ENCODE data around the gene NAGS. TPM values are rescaled to one million over a fixed set of nuclear protein-coding genes. Genes with fewer than 3 reads are reported as not detected.
A peak's percentile ranks its signal among the peaks of the same experiment; 100 is the strongest.

The NAGS gene
- total and polyA plus RNA-seq, 2 experiments from 2014 or later: 4.2 to 7.2 TPM

GRCh38 chr17:44008205-44008909 lies 3.9 kb downstream of the NAGS start (continued):
- TF ChIP-seq ZNF462 (CRISPR knock-in tag; IDR thresholded peaks at IDR 0.05): no peak
- TF ChIP-seq CTCF (conservative IDR thresholded peaks at IDR 0.05; ENCODE audit: low read depth in 2 of 2): peak; percentile 42 to 46

GRCh38 chr17:44010966-44011647 lies 6.7 kb downstream of the NAGS start:
- Mint-ChIP-seq H3K4me1 (peaks cover 26% of the 10 kb centered on the region), H3K36me3 (ENCODE audit: low read depth) (peaks cover 16% of the 10 kb centered on the region), H3K27me3 (ENCODE audit: insufficient read depth, low read depth, poor library complexity) (peaks cover 28% of the 10 kb centered on the region), H3K4me3 (no peak overlapping the region), H3K27ac (no peak overlapping the region), H3K9me3 (no peaks in the 10 kb centered on the region)
- H3K4me2 ChIP-seq: no peak overlapping the region
- H3K4me3 ChIP-seq: no peak overlapping the region
- H3K27ac ChIP-seq (ENCODE audit: low read depth): no peak overlapping the region
- no peaks in the 10 kb centered on the region for H3K36me3 ChIP-seq (ENCODE audit: insufficient read depth)
- peaks cover 13% of the 10 kb centered on the region for H3K4me1 ChIP-seq (ENCODE audit: insufficient read depth)
- H2AFZ ChIP-seq: no peak overlapping the region
- no peak for ATAC-seq
- H3K79me2 ChIP-seq (replicated peaks; ENCODE audit: insufficient read depth): 0 out of 2 replicates have a peak, but pooled peaks cover 4% of the 10 kb centered on the region
- peaks cover 10% of the 10 kb centered on the region; the same call in 1 of the 2 replicates for H4K20me1 ChIP-seq (replicated peaks; ENCODE audit: insufficient read depth)
- peaks cover 3% of the 10 kb centered on the region for H3K27me3 ChIP-seq (ENCODE audit: insufficient read depth)
- DNase-seq (ENCODE audit: low spot score): no peak
- peaks cover 24% of the 10 kb centered on the region for H3F3A ChIP-seq (replicated peaks; ENCODE audit: low read depth)
- no peaks in the 10 kb centered on the region for H3K9me2 ChIP-seq (ENCODE audit: insufficient read depth)
- TF ChIP-seq POLR2AphosphoS5 (IDR thresholded peaks at IDR 0.05; ENCODE audit: low read depth) (no peak), ZNF114 (CRISPR knock-in tag; IDR thresholded peaks at IDR 0.05) (no peak), EZH2phosphoT487 (IDR thresholded peaks at IDR 0.05; ENCODE audit: unreplicated experiment) (no peak), CREB1 (CRISPR knock-in tag; IDR thresholded peaks at IDR 0.05; ENCODE audit: low read depth) (no peak), NANOG (IDR thresholded peaks at IDR 0.05; ENCODE audit: borderline replicate concordance) (no peak), ETS1 (IDR thresholded peaks at IDR 0.05) (no peak)
